GM12892 (cell line): Measurements from ENCODE around the gene ADAMTSL3.

ENCODE experiments used
- POLR2A ChIP-seq: IDR thresholded peaks from 2 replicates; pipeline ENCODE4 v1.6.1; 2011; ENCODE audit warnings: low read depth, low read length, control low read depth
- TAF1 ChIP-seq: IDR thresholded peaks from 2 replicates; pipeline ENCODE4 v1.6.1; 2011; ENCODE audit warnings: low read depth, mild to moderate bottlenecking, control low read depth, low read length, borderline replicate concordance

DNA sequence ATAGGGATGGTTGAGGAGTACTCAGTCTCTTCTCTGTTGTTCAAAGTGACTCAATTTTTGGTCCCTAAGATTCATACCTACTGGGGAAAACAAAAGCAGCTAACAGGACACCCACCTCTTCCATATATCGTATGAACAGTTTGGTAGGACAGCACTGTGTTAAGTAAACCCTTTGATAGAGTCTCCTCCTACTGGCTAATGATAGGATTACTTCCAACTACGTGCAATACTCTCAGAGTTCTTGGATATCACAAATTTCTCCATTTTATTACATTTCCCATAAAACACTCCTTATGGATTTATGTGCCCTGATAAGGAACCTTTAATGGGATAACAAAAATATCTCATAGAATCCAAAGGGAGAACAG, 381.5 kb downstream of the ADAMTSL3 start:
- no peak for TF ChIP-seq TAF1
- no peak for TF ChIP-seq POLR2A
